ENCODE measurements around the gene ADGRG7.

- TF ChIP-seq ZNF274 (IDR thresholded peaks at IDR 0.05; ENCODE audit: low read depth, low read length) (no peak), SUZ12 (IDR thresholded peaks at IDR 0.05; ENCODE audit: extremely low read depth, insufficient read depth, insufficient read length) (no peak)
Measured at GRCh38 chr3:100740207-100740606, 130.8 kb downstream of the ADGRG7 start.

All from NT2/D1 (cell line).